ENCODE measurements around the gene PDE6A.
"Not testable (repeated sequence)": the region's sequence is repeated elsewhere in the genome, so short reads cannot be mapped to it uniquely, and the experiment has no call there.

PDE6A gene

GRCh38 chr5:149888280-149888679 is 56.3 kb downstream of the PDE6A start:
- H3K4me3 ChIP-seq (ENCODE audit: low read depth, low read length) = no peak overlapping the region
- TF ChIP-seq CTCF (IDR thresholded peaks at IDR 0.05; ENCODE audit: low read depth, low read length) = no peak

- no peak for TF ChIP-seq CTCF (IDR thresholded peaks at IDR 0.05; ENCODE audit: low read depth, low read length)
- H3K4me3 ChIP-seq (ENCODE audit: low read depth, low read length) = no peak overlapping the region
Measured at GRCh38 chr5:149887622-149888183, 56.9 kb downstream of the PDE6A start.

GRCh38 chr5:149886692-149887470 is 57.7 kb downstream of the PDE6A start:
- no peak overlapping the region for H3K4me3 ChIP-seq (ENCODE audit: low read depth, low read length)
- no peak for TF ChIP-seq CTCF (IDR thresholded peaks at IDR 0.05; ENCODE audit: low read depth, low read length)

- no peak overlapping the region for H3K4me3 ChIP-seq (ENCODE audit: low read depth, low read length)
- TF ChIP-seq CTCF (IDR thresholded peaks at IDR 0.05; ENCODE audit: low read depth, low read length) = no peak
Measured at GRCh38 chr5:149886060-149886459, 58.5 kb downstream of the PDE6A start.

- H3K4me3 ChIP-seq (ENCODE audit: low read depth, low read length) = no peak overlapping the region
- TF ChIP-seq CTCF (IDR thresholded peaks at IDR 0.05; ENCODE audit: low read depth, low read length) = no peak
Measured at GRCh38 chr5:149885513-149885912, 59.1 kb downstream of the PDE6A start.

GRCh38 chr5:149883550-149883949 is 61.0 kb downstream of the PDE6A start:
- no peak overlapping the region for H3K4me3 ChIP-seq (ENCODE audit: low read depth, low read length)
- no peak for TF ChIP-seq CTCF (IDR thresholded peaks at IDR 0.05; ENCODE audit: low read depth, low read length)

GRCh38 chr5:149882633-149883032 is 62.0 kb downstream of the PDE6A start:
- H3K4me3 ChIP-seq (ENCODE audit: low read depth, low read length) = not testable (repeated sequence)
